ENCODE data around the gene MYH7B. TPM values are rescaled to one million over a fixed set of nuclear protein-coding genes. Genes with fewer than 3 reads are reported as not detected.

The MYH7B gene
- total RNA-seq, 2 donors from 2014 or later, result 0.69 to 1.5 TPM

DNA sequence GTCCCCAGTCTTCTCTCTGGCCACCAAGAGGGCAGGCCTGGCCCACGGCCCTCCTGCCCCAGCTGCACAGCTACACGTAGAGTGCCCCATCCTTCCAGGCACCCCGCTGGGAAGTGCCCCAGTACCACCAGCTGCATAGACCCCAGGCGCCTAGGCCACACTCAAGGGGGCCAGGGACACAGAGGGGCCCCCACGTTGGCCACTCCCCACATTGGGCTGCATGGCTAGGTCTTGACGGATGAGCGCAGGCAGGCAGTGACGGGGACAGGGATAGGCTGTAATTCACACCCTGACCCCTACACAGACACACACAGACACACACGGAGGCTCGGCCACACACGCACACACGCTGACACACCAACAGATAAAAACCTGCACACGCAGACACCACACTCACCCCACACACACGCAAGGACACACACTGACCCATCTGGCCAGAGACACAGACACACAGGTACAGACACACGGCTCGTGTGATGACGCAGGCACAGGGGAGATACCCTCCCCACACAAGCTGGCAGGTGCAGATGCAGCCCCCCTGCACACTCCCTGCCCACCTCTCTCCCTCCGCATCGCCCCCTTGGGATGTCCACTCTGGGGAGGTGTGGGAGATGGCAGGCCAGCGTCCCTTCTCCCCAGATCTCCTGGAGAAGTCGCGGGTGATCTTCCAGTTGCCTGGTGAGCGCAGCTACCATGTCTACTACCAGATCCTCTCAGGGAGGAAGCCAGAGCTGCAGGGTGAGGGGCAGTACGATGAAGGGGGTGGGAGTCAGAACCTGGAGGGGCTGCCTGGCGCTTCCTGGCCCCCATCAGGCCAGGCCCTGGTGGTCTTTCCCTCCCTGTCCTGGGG lies 30.0 kb downstream of the MYH7B start:
- Histone ChIP-seq H3K9me3 (no peaks in the 10 kb centered on the region), H3K4me1 (peaks cover 11% of the 10 kb centered on the region), H3K27ac (no peak overlapping the region), H3K36me3 (no peaks in the 10 kb centered on the region), H3K27me3 (no peaks in the 10 kb centered on the region), H3K9ac (ENCODE audit: low read depth in 2 of 2, low read length in 2 of 2) (no peak overlapping the region), H3K4me3 (no peak overlapping the region)
- no peak for DNase-seq
- intact Hi-C loops (cut with DNase I), result no loop called here
- TF ChIP-seq, protein P1, sequence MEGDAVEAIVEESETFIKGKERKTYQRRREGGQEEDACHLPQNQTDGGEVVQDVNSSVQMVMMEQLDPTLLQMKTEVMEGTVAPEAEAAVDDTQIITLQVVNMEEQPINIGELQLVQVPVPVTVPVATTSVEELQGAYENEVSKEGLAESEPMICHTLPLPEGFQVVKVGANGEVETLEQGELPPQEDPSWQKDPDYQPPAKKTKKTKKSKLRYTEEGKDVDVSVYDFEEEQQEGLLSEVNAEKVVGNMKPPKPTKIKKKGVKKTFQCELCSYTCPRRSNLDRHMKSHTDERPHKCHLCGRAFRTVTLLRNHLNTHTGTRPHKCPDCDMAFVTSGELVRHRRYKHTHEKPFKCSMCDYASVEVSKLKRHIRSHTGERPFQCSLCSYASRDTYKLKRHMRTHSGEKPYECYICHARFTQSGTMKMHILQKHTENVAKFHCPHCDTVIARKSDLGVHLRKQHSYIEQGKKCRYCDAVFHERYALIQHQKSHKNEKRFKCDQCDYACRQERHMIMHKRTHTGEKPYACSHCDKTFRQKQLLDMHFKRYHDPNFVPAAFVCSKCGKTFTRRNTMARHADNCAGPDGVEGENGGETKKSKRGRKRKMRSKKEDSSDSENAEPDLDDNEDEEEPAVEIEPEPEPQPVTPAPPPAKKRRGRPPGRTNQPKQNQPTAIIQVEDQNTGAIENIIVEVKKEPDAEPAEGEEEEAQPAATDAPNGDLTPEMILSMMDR (IDR thresholded peaks at IDR 0.05), result no peak

DNA sequence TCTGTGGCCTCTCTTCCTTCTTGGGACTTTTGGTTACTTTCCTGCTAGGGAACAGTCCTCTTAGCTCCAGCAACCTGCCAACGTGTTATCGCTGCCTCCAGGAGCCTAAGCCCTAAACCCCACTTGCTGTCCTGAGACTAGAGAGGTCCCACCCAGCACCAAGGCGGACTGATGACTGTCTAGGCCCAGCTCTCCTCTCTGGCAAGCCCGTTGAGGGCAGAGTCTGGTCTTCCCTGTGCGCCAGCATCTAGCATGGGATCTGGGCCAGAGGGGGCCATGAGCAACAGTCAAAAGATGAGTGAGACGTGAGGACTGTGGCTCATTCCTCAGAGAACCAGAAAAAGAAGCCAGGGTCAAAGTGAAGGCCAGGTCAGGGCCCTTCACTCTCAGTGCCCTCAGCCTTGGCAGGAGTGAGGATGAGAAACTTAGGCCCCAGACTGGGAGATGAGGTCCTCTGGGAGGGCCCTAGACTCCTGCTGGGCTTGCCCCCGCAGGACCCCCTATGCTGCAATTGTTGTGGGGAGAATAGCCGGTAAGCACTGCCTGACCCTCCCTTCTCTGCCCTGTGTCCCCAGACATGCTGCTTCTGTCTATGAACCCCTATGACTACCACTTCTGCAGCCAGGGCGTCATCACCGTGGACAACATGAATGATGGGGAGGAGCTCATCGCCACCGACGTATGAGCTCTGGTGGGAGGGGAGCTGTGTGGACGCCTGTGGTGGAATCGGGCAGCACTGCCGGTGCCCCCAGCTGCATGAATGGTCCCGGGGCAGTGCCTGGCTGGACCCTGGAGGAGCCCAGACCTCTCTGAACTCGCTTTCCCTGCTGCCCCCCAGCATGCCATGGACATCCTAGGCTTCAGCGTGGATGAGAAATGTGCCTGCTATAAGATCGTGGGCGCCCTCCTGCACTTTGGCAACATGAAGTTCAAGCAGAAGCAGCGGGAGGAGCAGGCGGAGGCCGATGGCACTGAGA lies 30.9 kb downstream of the MYH7B start:
- H3K4me1 ChIP-seq, result peaks cover 11% of the 10 kb centered on the region
- no peak for DNase-seq
- no peak overlapping the region for H3K27ac ChIP-seq
- no peak overlapping the region for H3K9ac ChIP-seq (ENCODE audit: low read depth in 2 of 2, low read length in 2 of 2)
- H3K27me3 ChIP-seq, result no peaks in the 10 kb centered on the region
- H3K36me3 ChIP-seq, result no peaks in the 10 kb centered on the region
- no peaks in the 10 kb centered on the region for H3K9me3 ChIP-seq
- TF ChIP-seq, protein P1 (IDR thresholded peaks at IDR 0.05), result no peak
- intact Hi-C loops (cut with DNase I), result no loop called here
- H3K4me3 ChIP-seq, result no peak overlapping the region

DNA sequence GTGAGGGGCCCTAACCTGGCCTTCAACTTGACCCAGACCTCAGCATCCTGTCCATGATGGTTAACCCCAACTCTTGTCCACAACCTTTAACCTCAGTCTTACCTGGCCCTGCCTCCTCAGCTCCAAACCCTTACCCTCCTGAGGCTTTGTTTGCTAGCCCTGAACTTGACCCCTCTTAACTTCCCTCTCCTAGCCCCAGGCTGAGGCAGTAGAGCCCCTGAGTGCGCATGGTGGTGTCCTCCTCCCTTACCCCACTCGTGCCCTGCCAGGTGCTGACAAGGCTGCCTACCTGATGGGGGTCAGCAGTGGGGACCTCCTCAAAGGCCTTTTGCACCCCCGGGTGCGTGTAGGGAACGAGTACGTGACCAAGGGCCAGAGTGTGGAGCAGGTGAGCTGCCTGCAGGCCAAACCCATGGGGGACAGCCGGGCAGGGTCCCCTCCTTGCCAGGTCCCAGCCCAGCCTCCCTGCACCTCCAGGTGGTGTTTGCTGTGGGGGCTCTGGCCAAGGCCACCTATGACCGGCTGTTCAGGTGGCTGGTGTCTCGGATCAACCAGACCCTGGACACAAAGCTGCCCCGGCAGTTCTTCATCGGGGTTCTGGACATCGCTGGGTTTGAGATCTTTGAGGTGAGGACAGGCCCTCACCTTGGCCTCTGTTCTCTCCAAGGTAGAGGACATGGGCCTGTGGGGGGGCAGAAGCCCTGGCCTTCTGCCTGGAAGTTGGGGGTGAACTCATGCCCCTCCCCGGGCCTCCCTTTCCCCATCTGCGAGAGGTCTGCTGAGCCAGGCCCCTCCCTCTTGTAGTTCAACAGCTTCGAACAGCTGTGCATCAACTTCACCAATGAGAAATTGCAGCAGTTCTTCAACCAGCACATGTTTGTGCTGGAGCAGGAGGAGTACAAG lies 31.9 kb downstream of the MYH7B start:
- Histone ChIP-seq H3K36me3 (no peaks in the 10 kb centered on the region), H3K9me3 (no peaks in the 10 kb centered on the region), H3K4me1 (peaks cover 11% of the 10 kb centered on the region), H3K4me3 (no peak overlapping the region), H3K27me3 (no peaks in the 10 kb centered on the region), H3K9ac (ENCODE audit: low read depth in 2 of 2, low read length in 2 of 2) (no peak overlapping the region), H3K27ac (no peak overlapping the region)
- no peak for DNase-seq
- intact Hi-C loops (cut with DNase I), result no loop called here
- TF ChIP-seq, protein P1 (IDR thresholded peaks at IDR 0.05), result no peak

DNA sequence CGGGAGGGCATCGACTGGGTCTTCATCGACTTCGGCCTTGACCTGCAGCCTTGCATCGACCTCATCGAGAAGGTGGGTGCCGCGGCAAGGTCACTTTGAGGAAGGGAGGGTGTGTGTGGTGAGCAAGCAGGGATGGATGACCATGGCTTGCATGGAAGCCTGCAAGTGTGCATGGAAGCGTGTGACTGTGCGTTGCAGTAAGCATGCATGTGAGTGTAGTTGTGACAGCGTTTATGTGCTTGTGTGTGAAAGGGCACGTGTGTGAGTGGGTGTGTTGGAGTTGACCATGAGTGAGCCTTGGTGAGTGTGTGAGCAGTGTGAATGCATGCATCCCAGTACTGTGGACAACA lies 32.5 kb downstream of the MYH7B start:
- H3K36me3 ChIP-seq, result no peaks in the 10 kb centered on the region
- H3K27me3 ChIP-seq, result no peaks in the 10 kb centered on the region
- intact Hi-C loops (cut with DNase I), result no loop called here
- H3K9me3 ChIP-seq, result no peaks in the 10 kb centered on the region
- DNase-seq, result no peak
- H3K4me1 ChIP-seq, result peaks cover 11% of the 10 kb centered on the region
- no peak overlapping the region for H3K4me3 ChIP-seq
- H3K27ac ChIP-seq, result no peak overlapping the region
- TF ChIP-seq, protein P1 (IDR thresholded peaks at IDR 0.05), result no peak
- H3K9ac ChIP-seq (ENCODE audit: low read depth in 2 of 2, low read length in 2 of 2), result no peak overlapping the region

DNA sequence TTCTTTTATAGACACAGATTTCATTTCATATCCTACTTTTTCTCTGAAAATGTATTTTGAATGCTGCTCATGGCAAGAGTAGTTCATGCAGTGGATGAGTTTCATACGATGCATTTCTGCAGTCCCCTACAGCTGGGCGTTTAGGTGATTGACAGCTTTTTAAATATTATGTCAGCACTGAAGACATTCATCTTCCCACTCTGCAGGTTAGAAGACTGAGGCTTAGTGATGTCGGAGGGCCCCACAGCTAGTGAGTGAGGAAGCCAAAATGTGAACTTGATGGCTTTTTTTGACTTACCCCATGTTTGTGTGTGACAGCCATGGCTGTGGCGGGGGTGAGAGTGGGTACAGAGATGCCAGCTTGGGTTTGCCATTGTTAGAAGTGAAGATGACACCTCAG lies 33.5 kb downstream of the MYH7B start:
- H3K27ac ChIP-seq, result no peak overlapping the region
- H3K4me1 ChIP-seq, result peaks cover 3% of the 10 kb centered on the region
- no peaks in the 10 kb centered on the region for H3K9me3 ChIP-seq
- H3K36me3 ChIP-seq, result no peaks in the 10 kb centered on the region
- intact Hi-C loops (cut with DNase I), result no loop called here
- H3K9ac ChIP-seq (ENCODE audit: low read depth in 2 of 2, low read length in 2 of 2), result no peak overlapping the region
- TF ChIP-seq, protein P1 (IDR thresholded peaks at IDR 0.05), result no peak
- no peak overlapping the region for H3K4me3 ChIP-seq
- no peaks in the 10 kb centered on the region for H3K27me3 ChIP-seq
- no peak for DNase-seq
